GM10266 (cell line): Measurements from ENCODE around the gene CHST6.

Experiments used
- DNase-seq: peaks from one replicate; pipeline ENCODE4 v3.0.0; 2012; ENCODE audit errors: extremely low spot score
- TF ChIP-seq, protein P1 (sequence below): IDR thresholded peaks from 2 replicates; pipeline ENCODE4 v1.5.1; 2012; ENCODE audit warnings: mild to moderate bottlenecking, low read depth; ENCODE audit not compliant: control insufficient read depth, insufficient read depth; ENCODE audit errors: missing control alignments

The CHST6 gene

GRCh38 chr16:75486676-75487313 is 8.4 kb downstream of the CHST6 start:
- TF ChIP-seq, protein P1, sequence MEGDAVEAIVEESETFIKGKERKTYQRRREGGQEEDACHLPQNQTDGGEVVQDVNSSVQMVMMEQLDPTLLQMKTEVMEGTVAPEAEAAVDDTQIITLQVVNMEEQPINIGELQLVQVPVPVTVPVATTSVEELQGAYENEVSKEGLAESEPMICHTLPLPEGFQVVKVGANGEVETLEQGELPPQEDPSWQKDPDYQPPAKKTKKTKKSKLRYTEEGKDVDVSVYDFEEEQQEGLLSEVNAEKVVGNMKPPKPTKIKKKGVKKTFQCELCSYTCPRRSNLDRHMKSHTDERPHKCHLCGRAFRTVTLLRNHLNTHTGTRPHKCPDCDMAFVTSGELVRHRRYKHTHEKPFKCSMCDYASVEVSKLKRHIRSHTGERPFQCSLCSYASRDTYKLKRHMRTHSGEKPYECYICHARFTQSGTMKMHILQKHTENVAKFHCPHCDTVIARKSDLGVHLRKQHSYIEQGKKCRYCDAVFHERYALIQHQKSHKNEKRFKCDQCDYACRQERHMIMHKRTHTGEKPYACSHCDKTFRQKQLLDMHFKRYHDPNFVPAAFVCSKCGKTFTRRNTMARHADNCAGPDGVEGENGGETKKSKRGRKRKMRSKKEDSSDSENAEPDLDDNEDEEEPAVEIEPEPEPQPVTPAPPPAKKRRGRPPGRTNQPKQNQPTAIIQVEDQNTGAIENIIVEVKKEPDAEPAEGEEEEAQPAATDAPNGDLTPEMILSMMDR = no peak
- DNase-seq = peak; percentile 71

- TF ChIP-seq, protein P1 = no peak
These were observed 9.1 kb downstream of the CHST6 start for GRCh38 chr16:75486014-75486675.

DNA sequence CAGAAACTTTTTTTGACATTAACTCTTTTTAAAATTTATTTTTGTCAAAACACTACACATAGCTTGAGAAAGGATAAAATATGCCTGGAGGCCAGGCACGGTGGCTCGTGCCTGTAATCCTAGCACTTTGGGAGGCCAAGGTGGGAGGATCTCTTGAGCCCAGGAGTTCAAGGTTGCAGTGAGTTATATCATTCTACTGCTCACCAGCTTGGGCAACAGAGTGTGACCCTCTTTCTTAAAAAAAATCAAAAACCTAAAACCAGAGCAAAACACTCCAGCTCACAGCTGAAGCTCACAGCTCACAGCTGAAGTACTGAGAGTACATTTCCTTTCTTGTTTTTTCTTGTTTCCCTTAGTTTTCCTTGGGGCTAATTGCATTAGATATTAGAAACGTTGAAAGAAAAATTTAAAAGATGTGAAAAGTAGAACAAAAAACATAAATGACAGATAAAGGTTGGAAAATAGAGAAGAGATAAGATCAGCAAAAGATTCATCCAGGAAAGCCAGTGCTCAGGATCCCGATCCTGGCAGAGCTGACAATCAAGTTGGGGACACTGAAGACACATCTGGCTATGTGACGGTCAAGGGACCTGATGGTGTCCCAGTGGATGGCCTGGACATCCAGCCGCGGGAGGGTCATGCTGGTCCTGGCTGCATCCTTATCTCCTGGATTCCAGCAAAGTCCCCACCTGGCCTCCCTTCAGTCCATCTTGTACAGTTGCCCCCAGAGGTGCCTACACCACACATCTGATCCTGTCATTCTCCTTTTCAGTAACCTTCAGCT is 9.8 kb downstream of the CHST6 start:
- TF ChIP-seq, protein P1 = no peak
- no peak for DNase-seq

More at GRCh38 chr16:75486014-75486675, 9.1 kb downstream of the CHST6 start:
- no peak for DNase-seq

DNA sequence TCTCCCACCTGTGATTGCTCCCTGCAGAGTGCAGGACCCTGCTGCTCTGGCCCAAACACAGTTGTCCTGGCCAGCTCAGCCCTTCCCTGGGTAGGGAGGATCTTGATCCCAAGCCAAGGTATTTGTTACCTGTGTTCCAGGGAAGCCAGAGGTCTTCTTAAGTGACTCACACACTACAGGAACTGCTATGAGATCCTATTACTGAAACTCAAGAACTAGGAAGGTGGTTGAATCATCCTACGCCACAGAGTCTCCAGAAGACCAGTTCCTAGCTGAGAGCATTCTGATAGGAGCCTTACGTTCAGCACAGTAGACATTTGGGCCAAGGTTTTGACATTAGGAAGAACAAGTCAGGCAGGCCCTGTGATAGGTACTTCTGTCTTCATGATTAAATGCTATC is 12.0 kb downstream of the CHST6 start:
- no peak for DNase-seq

GRCh38 chr16:75482434-75483205 is 12.6 kb downstream of the CHST6 start:
- DNase-seq = no peak
- TF ChIP-seq, protein P1 = no peak

More for the DNA sequence above, 12.0 kb downstream of the CHST6 start:
- TF ChIP-seq, protein P1 = no peak

- TF ChIP-seq, protein P1 = no peak
- no peak for DNase-seq
These were observed 13.8 kb downstream of the CHST6 start for GRCh38 chr16:75481475-75481874.
